ENCODE results near the gene ZBTB42. TPM values are rescaled to one million over a fixed set of nuclear protein-coding genes. Genes with fewer than 3 reads are reported as not detected.

Gene ZBTB42
- polyA plus RNA-seq, 1 of the 3 experiments (the other 2 are of a cell fraction): 3.1 TPM

DNA sequence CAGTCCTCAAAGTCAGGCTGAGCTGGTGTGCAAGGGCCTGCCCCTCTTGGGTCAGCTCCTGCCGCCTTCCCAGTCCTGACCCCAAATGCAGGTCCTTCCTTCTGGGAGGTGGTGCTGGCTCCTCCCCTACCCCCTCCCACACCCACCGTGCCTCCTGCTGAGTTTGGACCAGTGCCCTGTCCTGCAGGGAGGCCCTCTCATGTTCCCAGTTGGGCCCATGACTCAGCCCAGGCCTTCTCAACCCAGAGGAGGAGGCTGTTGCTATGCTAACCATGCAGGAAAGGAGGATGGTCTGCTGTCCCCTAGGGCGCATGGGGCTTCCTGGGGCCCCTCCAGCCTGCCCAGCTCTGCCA is 4.4 kb downstream of the ZBTB42 start:
- CTCF ChIA-PET: interaction anchor here (1.0 to 2.1 kb wide), 2 partner anchors 16 to 37 kb away, joined by 3 to 10 read pairs; no protein-coding TSS in a partner anchor
- 28% methylated on average over 2 of the region's 3 CpGs for WGBS (ENCODE audit: low lambda C conversion rate)
- peak overlapping the region; percentile 13; the same call in 1 of the 2 replicates for H3K4me2 ChIP-seq

More for the DNA sequence above, 4.4 kb downstream of the ZBTB42 start:
- Histone ChIP-seq H3K79me2 (ENCODE audit: insufficient read depth) (no peaks in the 10 kb centered on the region), H4K20me1 (ENCODE audit: insufficient read depth) (no peaks in the 10 kb centered on the region), H3K9me3 (no peaks in the 10 kb centered on the region), H3K27me3 (ENCODE audit: insufficient read depth) (no peaks in the 10 kb centered on the region), H3K27ac (ENCODE audit: low read depth in 2 of 2, low read length in 1 of 2) (peak overlapping the region in 1 of 2 experiments; percentile 15; a peak in 1 of 4 replicates), H3K9me2 (no peaks in the 10 kb centered on the region), H2AFZ (ENCODE audit: low read depth) (no peak overlapping the region), H3K4me1 (ENCODE audit: control insufficient read depth in 1 of 2, insufficient read depth in 2 of 2, low read depth in 1 of 2, low read length in 1 of 2) (peaks cover 19 to 25% of the 10 kb centered on the region in 2 experiments; a peak in 3 of 4 replicates), H3K36me3 (replicated peaks in 1 of 2; ENCODE audit: control insufficient read depth in 1 of 2, insufficient read depth in 2 of 2, low read length in 1 of 2) (no peaks in the 10 kb centered on the region), H3F3A (replicated peaks; ENCODE audit: insufficient read depth) (peaks cover 3% of the 10 kb centered on the region), H3K4me3 (ENCODE audit: low read depth in 2 of 2, low read length in 1 of 2) (no peak overlapping the region), H3K9ac (no peak overlapping the region)
- DNase-seq: peak; percentile 36
- TF ChIP-seq IRF3 (IDR thresholded peaks at IDR 0.05; ENCODE audit: low read depth, low read length): no peak
- no peak for TF ChIP-seq JUND (IDR thresholded peaks at IDR 0.05)
- TF ChIP-seq GABPA (IDR thresholded peaks at IDR 0.05; ENCODE audit: low read depth): no peak
- TF ChIP-seq FOXM1 (IDR thresholded peaks at IDR 0.05; ENCODE audit: low read depth): no peak
- TF ChIP-seq NFIC (IDR thresholded peaks at IDR 0.05; ENCODE audit: borderline replicate concordance): peak; percentile 76
- no peak for TF ChIP-seq MAX (IDR thresholded peaks at IDR 0.05; ENCODE audit: low read depth)
- no peak; a peak in 1 of 4 replicates for TF ChIP-seq EP300 (IDR thresholded peaks at IDR 0.05; ENCODE audit: borderline replicate concordance in 1 of 2, low read depth in 1 of 2, low read length in 1 of 2)
- TF ChIP-seq FOSL2 (IDR thresholded peaks at IDR 0.05; ENCODE audit: borderline replicate concordance, low read depth): peak; percentile 68; the same call in 1 of the 2 replicates
- TF ChIP-seq, protein P1, sequence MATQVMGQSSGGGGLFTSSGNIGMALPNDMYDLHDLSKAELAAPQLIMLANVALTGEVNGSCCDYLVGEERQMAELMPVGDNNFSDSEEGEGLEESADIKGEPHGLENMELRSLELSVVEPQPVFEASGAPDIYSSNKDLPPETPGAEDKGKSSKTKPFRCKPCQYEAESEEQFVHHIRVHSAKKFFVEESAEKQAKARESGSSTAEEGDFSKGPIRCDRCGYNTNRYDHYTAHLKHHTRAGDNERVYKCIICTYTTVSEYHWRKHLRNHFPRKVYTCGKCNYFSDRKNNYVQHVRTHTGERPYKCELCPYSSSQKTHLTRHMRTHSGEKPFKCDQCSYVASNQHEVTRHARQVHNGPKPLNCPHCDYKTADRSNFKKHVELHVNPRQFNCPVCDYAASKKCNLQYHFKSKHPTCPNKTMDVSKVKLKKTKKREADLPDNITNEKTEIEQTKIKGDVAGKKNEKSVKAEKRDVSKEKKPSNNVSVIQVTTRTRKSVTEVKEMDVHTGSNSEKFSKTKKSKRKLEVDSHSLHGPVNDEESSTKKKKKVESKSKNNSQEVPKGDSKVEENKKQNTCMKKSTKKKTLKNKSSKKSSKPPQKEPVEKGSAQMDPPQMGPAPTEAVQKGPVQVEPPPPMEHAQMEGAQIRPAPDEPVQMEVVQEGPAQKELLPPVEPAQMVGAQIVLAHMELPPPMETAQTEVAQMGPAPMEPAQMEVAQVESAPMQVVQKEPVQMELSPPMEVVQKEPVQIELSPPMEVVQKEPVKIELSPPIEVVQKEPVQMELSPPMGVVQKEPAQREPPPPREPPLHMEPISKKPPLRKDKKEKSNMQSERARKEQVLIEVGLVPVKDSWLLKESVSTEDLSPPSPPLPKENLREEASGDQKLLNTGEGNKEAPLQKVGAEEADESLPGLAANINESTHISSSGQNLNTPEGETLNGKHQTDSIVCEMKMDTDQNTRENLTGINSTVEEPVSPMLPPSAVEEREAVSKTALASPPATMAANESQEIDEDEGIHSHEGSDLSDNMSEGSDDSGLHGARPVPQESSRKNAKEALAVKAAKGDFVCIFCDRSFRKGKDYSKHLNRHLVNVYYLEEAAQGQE (IDR thresholded peaks at IDR 0.05; ENCODE audit: low read depth, low read length): no peak
- no peak for TF ChIP-seq ELF1 (IDR thresholded peaks at IDR 0.05)
- TF ChIP-seq POLR2AphosphoS5 (IDR thresholded peaks at IDR 0.05; ENCODE audit: low read depth, low read length): no peak
- TF ChIP-seq TCF12 (IDR thresholded peaks at IDR 0.05): peak; percentile 41; the same call in 1 of the 2 replicates
- TF ChIP-seq EZH2phosphoT487 (IDR thresholded peaks at IDR 0.05; ENCODE audit: borderline replicate concordance, low read depth): no peak
- TF ChIP-seq MEF2A (IDR thresholded peaks at IDR 0.05; ENCODE audit: borderline replicate concordance, low read depth): 0 out of 2 replicates have a peak, but pooled peaks have one; percentile 31
- no peak for TF ChIP-seq SIN3A (IDR thresholded peaks at IDR 0.05; ENCODE audit: borderline replicate concordance, low read depth, low read length)
- POLR2A ChIA-PET: no interaction called here
